MM.1S (cell line): ENCODE measurements around the gene GLS2.
"Not testable (repeated sequence)": the region's sequence is repeated elsewhere in the genome, so short reads cannot be mapped to it uniquely, and the experiment has no call there.

Experiments
- DNase-seq: peaks from one replicate; pipeline ENCODE4 v3.0.0-alpha.2; 2015
- H2AFZ ChIP-seq: fragments of 300-600 bp; sonication (generic); 2 replicates; pipeline ENCODE4 v1.6.0; 2016; ENCODE audit warnings: antibody characterized with exemption, low read length
- H3F3A ChIP-seq: fragments of 300-600 bp; sonication (generic); 2 replicates; pipeline ENCODE4 v1.6.1; 2016; ENCODE audit warnings: mild to moderate bottlenecking, antibody characterized with exemption, low read length, moderate library complexity, mixed read lengths; ENCODE audit not compliant: insufficient read depth
- H3K27ac ChIP-seq: fragments of 300-600 bp; sonication (generic); 2 replicates; pipeline ENCODE4 v1.5.1; 2016; ENCODE audit warnings: mild to moderate bottlenecking, low read length
- H3K27me3 ChIP-seq: fragments of 300-600 bp; sonication (generic); replicated peaks from 2 replicates; pipeline ENCODE4 v1.6.0; 2016; ENCODE audit warnings: low read length; ENCODE audit not compliant: insufficient read depth
- H3K36me3 ChIP-seq: fragments of 300-600 bp; sonication (generic); replicated peaks from 2 replicates; pipeline ENCODE4 v1.6.1; 2016; ENCODE audit warnings: mild to moderate bottlenecking, low read length, mixed read lengths; ENCODE audit not compliant: insufficient read depth
- H3K4me1 ChIP-seq: fragments of 300-600 bp; sonication (generic); 2 replicates; pipeline ENCODE4 v1.6.1; 2016; ENCODE audit warnings: low read length, mixed read lengths
- H3K4me2 ChIP-seq: fragments of 300-600 bp; sonication (generic); 2 replicates; pipeline ENCODE4 v1.6.0; 2016; ENCODE audit warnings: low read depth, low read length
- H3K4me3 ChIP-seq: fragments of 300-600 bp; sonication (generic); 2 replicates; pipeline ENCODE4 v1.5.1; 2016; ENCODE audit warnings: low read length, mixed read lengths
- H3K79me2 ChIP-seq: fragments of 300-600 bp; sonication (generic); 2 replicates; pipeline ENCODE4 v1.6.1; 2016; ENCODE audit warnings: mixed run types, low read length, mixed read lengths
- H3K9ac ChIP-seq: fragments of 300-600 bp; sonication (generic); 2 replicates; pipeline ENCODE4 v1.6.1; 2016; ENCODE audit warnings: low read length, mixed read lengths
- H3K9me2 ChIP-seq: fragments of 300-600 bp; sonication (generic); replicated peaks from 2 replicates; pipeline ENCODE4 v1.6.1; 2016; ENCODE audit warnings: mild to moderate bottlenecking, low read length, mixed read lengths; ENCODE audit not compliant: insufficient read depth
- H3K9me3 ChIP-seq: fragments of 300-600 bp; sonication (generic); replicated peaks from 2 replicates; pipeline ENCODE4 v1.6.1; 2016; ENCODE audit warnings: mild to moderate bottlenecking, low read length, mixed read lengths; ENCODE audit not compliant: insufficient read depth
- H4K20me1 ChIP-seq: fragments of 300-600 bp; sonication (generic); 2 replicates; pipeline ENCODE4 v1.6.1; 2016; ENCODE audit warnings: mild to moderate bottlenecking, low read length, moderate library complexity, mixed read lengths; ENCODE audit not compliant: insufficient read depth
- EZH2 ChIP-seq: fragments of 300-600 bp; sonication (generic); optimal IDR thresholded peaks from 2 replicates; pipeline ENCODE3; 2017; ENCODE audit warnings: low read depth, mild to moderate bottlenecking, antibody characterized with exemption, low read length, mixed read lengths
- EZH2phosphoT487 ChIP-seq: fragments of 300-600 bp; sonication (generic); IDR thresholded peaks from 2 replicates; pipeline ENCODE4 v1.6.1; 2018; ENCODE audit warnings: antibody characterized with exemption, low read length
- TF ChIP-seq, protein P1 (sequence below): fragments of 300-600 bp; sonication (generic); IDR thresholded peaks from 2 replicates; pipeline ENCODE4 v1.5.1; 2016; ENCODE audit warnings: antibody characterized with exemption, low read length, mixed read lengths

GLS2 gene

DNA sequence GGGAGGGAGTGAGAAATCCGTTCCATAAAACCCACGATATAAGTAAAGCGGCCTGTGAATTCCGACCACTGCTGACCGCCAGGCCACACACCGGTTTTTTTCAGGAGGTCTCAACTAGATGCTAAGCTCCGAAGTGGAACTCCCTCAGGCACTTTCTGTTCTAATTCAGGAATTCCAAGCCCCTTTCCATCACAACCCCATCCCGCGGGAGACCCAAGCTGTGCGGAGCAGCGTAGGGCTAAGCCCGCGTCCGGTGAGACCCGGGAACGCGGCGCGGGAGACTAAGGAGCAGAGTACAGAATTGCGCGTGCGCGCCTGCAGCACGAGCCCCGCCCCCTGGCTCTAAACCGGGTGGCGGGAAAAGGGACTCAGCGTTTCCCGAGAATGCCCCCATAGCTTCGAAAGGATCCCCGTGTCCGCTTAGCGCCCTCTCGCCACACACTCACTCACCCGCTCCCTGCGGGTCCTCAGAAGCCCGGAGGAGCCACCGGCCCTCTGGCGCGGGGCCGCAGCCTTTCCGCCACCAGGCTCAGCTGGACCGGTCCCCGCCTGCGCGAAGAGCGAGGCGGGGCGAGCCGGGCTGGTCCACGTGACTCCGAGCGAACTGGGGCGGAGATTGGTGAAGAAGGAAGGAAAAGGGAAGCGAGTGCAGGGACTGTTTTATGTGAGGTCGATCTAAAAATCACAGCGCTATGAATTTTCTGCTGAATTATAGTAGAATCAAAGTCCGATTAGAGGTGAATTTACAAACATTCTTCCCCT lies 38.9 kb downstream of the GLS2 start, which contains the start of gene TIMELESS:
TIMELESS (minus strand) TSS at position 567 of the 762 bp plus-strand sequence. CDS start 15,256 bp downstream, outside the sequence.
- no peaks in the 10 kb centered on the region for H3F3A ChIP-seq
- H3K9ac ChIP-seq = peak within 1 kb of the TSS; percentile 85
- no peaks in the 10 kb centered on the region for H3K9me3 ChIP-seq
- H3K4me2 ChIP-seq = peak within 1 kb of the TSS; percentile 83
- no peaks in the 10 kb centered on the region for H4K20me1 ChIP-seq
- no peaks in the 10 kb centered on the region for H3K36me3 ChIP-seq
- DNase-seq = peak; percentile 92
- peak within 1 kb of the TSS; percentile 93 for H3K4me3 ChIP-seq
- no peaks in the 10 kb centered on the region for H3K27me3 ChIP-seq
- 0 out of 2 replicates have a peak, but pooled peaks cover 6% of the 10 kb centered on the region for H3K4me1 ChIP-seq
- TF ChIP-seq EZH2 = no peak
- no peak for TF ChIP-seq EZH2phosphoT487
- TF ChIP-seq, protein P1, sequence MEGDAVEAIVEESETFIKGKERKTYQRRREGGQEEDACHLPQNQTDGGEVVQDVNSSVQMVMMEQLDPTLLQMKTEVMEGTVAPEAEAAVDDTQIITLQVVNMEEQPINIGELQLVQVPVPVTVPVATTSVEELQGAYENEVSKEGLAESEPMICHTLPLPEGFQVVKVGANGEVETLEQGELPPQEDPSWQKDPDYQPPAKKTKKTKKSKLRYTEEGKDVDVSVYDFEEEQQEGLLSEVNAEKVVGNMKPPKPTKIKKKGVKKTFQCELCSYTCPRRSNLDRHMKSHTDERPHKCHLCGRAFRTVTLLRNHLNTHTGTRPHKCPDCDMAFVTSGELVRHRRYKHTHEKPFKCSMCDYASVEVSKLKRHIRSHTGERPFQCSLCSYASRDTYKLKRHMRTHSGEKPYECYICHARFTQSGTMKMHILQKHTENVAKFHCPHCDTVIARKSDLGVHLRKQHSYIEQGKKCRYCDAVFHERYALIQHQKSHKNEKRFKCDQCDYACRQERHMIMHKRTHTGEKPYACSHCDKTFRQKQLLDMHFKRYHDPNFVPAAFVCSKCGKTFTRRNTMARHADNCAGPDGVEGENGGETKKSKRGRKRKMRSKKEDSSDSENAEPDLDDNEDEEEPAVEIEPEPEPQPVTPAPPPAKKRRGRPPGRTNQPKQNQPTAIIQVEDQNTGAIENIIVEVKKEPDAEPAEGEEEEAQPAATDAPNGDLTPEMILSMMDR = no peak
- H3K9me2 ChIP-seq = no peaks in the 10 kb centered on the region
- H3K79me2 ChIP-seq = peaks cover 29% of the 10 kb centered on the region
- H2AFZ ChIP-seq = peak within 1 kb of the TSS; percentile 97
- peak within 1 kb of the TSS; percentile 83 for H3K27ac ChIP-seq

DNA sequence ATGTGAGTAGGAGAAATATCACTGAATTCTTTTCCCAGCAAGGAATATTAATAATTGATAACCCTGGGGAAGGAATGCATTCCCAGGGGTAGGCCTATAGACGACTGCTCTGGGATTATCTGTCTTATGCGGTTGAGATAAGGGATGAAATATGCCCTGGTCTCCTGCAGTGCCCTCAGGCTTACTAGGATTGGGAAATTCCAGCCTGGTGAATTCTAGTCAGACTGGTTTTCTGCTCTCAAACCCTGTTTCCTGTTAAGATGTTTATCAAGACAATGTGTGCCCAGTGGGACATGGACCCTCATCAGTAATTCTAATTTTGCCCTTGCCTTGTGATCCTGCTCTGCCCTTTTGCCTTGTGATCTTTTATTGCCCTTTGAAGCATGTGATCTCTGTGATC lies 44.8 kb downstream of the GLS2 start:
- peaks cover 65% of the 10 kb centered on the region for H3K79me2 ChIP-seq
- not testable (repeated sequence) for H3K27ac ChIP-seq, H3K4me1 ChIP-seq, H3K9me3 ChIP-seq, H2AFZ ChIP-seq, H3K27me3 ChIP-seq, H3K9ac ChIP-seq, H3K36me3 ChIP-seq, DNase-seq, H3F3A ChIP-seq, H3K4me3 ChIP-seq, H3K4me2 ChIP-seq, H3K9me2 ChIP-seq, H4K20me1 ChIP-seq

DNA sequence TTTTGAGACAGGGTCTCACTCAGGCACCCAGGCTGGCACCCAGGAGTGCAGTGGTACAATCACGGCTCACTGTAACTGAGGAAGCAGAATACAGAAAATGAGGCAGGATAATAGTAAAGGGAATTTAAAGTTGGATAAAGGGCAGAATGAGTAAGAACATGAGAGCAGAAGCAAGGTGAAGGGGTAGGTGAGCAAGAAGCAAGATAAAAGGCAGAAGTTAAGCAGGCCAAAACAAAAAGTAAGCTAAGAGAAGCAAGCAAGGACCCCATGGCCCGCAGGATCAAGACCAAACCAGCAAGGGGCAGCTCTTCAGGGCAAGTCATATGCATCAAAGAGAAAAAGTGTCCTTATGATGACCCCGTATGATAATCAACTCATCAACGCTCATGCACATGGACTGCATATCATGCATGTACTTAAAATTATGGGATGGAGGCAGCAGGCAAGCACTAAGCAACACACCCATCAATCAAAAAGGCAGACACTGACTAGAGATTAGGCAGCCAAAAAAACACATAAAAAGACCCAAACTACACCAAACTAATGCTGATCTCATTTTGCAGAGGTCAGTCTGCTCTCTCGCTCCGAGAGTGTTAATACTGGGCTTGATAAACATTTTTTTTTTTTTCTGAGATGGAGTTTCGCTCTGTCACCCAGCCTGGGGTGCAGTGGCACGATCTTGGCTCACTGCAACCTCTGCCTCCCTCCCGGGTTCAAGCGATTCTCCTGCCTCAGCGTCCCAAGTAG lies 50.4 kb downstream of the GLS2 start:
- Histone ChIP-seq H3K4me3 (no peak overlapping the region), H3F3A (no peaks in the 10 kb centered on the region), H3K27ac (no peak overlapping the region), H3K36me3 (no peaks in the 10 kb centered on the region), H3K4me1 (no peaks in the 10 kb centered on the region), H3K4me2 (no peak overlapping the region), H2AFZ (no peak overlapping the region), H3K27me3 (no peaks in the 10 kb centered on the region), H3K79me2 (peaks cover 74% of the 10 kb centered on the region), H3K9ac (no peak overlapping the region), H3K9me3 (no peaks in the 10 kb centered on the region), H4K20me1 (no peaks in the 10 kb centered on the region), H3K9me2 (no peaks in the 10 kb centered on the region)
- TF ChIP-seq EZH2 = no peak
- no peak for DNase-seq

DNA sequence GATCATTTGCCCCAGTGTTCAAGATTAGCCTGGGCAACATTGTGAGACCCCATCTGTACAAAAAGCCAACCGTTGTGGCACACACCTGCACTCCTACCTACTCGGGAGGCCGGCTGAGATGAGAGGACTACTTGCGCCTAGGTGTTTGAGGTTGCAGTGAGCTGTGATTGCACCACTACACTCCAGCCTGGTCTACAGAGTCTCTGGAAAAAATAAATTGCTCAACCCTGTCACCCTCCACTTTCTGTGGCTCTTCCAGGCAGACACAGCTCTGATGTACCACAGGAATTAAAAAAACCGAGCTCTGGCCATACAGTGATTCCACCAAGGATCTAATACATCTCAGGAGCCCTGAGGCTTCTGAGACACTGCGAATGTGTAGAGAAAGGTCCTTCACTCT lies 53.1 kb downstream of the GLS2 start:
- no peak overlapping the region for H3K4me2 ChIP-seq
- no peaks in the 10 kb centered on the region for H3K9me3 ChIP-seq
- no peaks in the 10 kb centered on the region for H3K9me2 ChIP-seq
- no peak overlapping the region for H2AFZ ChIP-seq
- H3K27me3 ChIP-seq = no peaks in the 10 kb centered on the region
- H3K36me3 ChIP-seq = no peaks in the 10 kb centered on the region
- no peak for DNase-seq
- H3K9ac ChIP-seq = no peak overlapping the region
- no peak overlapping the region for H3K4me3 ChIP-seq
- peaks cover 49% of the 10 kb centered on the region for H3K79me2 ChIP-seq
- no peak for TF ChIP-seq EZH2
- TF ChIP-seq, protein P1 = no peak
- no peak for TF ChIP-seq EZH2phosphoT487
- H4K20me1 ChIP-seq = no peaks in the 10 kb centered on the region
- no peaks in the 10 kb centered on the region for H3K4me1 ChIP-seq
- no peaks in the 10 kb centered on the region for H3F3A ChIP-seq
- no peak overlapping the region for H3K27ac ChIP-seq
